Activated naive CD8-positive, alpha-beta T cell (primary cell): Measurements from ENCODE around the gene ARAP1.
A peak's percentile ranks its signal among the peaks of the same experiment; 100 is the strongest.

Experiments used
- H3K27ac Mint-ChIP-seq: one replicate; pipeline ENCODE4 v1.8.0; 2021; ENCODE audit warnings: mixed read lengths
- H3K27me3 Mint-ChIP-seq: one replicate; pipeline ENCODE4 v1.8.0; 2021; ENCODE audit warnings: mixed read lengths
- H3K36me3 Mint-ChIP-seq: one replicate; pipeline ENCODE4 v1.8.0; 2021; ENCODE audit warnings: mixed read lengths
- H3K4me1 Mint-ChIP-seq: one replicate; pipeline ENCODE4 v1.8.0; 2021; ENCODE audit warnings: low read depth, mixed read lengths
- H3K4me3 Mint-ChIP-seq: one replicate; pipeline ENCODE4 v1.8.0; 2021; ENCODE audit warnings: mild to moderate bottlenecking, mixed read lengths
- H3K9me3 Mint-ChIP-seq: one replicate; pipeline ENCODE4 v1.8.0; 2021; ENCODE audit warnings: low read depth, mixed read lengths

ARAP1 gene

GRCh38 chr11:72704783-72705265, 47.4 kb downstream of the ARAP1 start:
- no peaks in the 10 kb centered on the region for H3K9me3 Mint-ChIP-seq
- no peak overlapping the region for H3K27ac Mint-ChIP-seq
- peaks cover 2% of the 10 kb centered on the region for H3K36me3 Mint-ChIP-seq
- H3K4me3 Mint-ChIP-seq: no peak overlapping the region
- no peaks in the 10 kb centered on the region for H3K4me1 Mint-ChIP-seq
- no peaks in the 10 kb centered on the region for H3K27me3 Mint-ChIP-seq

- H3K4me1 Mint-ChIP-seq: no peaks in the 10 kb centered on the region
- no peaks in the 10 kb centered on the region for H3K27me3 Mint-ChIP-seq
- H3K9me3 Mint-ChIP-seq: no peaks in the 10 kb centered on the region
- H3K36me3 Mint-ChIP-seq: peaks cover 2% of the 10 kb centered on the region
- H3K4me3 Mint-ChIP-seq: no peak overlapping the region
- no peak overlapping the region for H3K27ac Mint-ChIP-seq
These were observed 48.0 kb downstream of the ARAP1 start for GRCh38 chr11:72704028-72704782.

GRCh38 chr11:72703267-72704008, 48.8 kb downstream of the ARAP1 start:
- Mint-ChIP-seq H3K9me3 (no peaks in the 10 kb centered on the region), H3K36me3 (peaks cover 2% of the 10 kb centered on the region), H3K4me1 (no peaks in the 10 kb centered on the region), H3K4me3 (no peak overlapping the region), H3K27ac (no peak overlapping the region), H3K27me3 (no peaks in the 10 kb centered on the region)

GRCh38 chr11:72702577-72703241, 49.5 kb downstream of the ARAP1 start:
- no peaks in the 10 kb centered on the region for H3K4me1 Mint-ChIP-seq
- no peak overlapping the region for H3K4me3 Mint-ChIP-seq
- H3K9me3 Mint-ChIP-seq: no peaks in the 10 kb centered on the region
- H3K36me3 Mint-ChIP-seq: peaks cover 2% of the 10 kb centered on the region
- no peak overlapping the region for H3K27ac Mint-ChIP-seq
- H3K27me3 Mint-ChIP-seq: no peaks in the 10 kb centered on the region

DNA sequence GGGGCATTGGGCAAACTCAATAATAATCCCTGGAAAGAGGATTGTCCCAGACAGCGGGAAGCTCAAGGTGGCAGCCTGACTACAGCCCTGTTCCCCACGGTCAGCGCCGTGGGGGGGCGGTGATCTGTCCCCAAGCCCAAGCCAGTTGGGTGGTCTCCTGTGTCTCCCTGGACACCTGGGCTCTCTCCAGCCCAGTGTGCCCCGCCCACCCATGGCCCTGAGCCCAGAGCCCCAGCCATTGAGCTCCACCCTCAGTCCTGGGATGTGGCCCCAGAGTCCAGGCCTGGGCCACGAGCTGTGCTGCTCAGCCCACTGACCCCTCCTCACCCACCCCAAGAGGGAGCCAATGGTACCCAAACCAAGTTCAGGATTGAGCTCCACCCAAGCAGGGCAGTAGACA, 50.1 kb downstream of the ARAP1 start:
- Mint-ChIP-seq H3K4me1 (no peaks in the 10 kb centered on the region), H3K4me3 (no peak overlapping the region), H3K9me3 (no peaks in the 10 kb centered on the region), H3K27ac (no peak overlapping the region), H3K27me3 (no peaks in the 10 kb centered on the region), H3K36me3 (peaks cover 2% of the 10 kb centered on the region)

GRCh38 chr11:72701466-72701865, 50.7 kb downstream of the ARAP1 start:
- Mint-ChIP-seq H3K4me1 (no peaks in the 10 kb centered on the region), H3K27me3 (no peaks in the 10 kb centered on the region), H3K36me3 (peaks cover 2% of the 10 kb centered on the region), H3K4me3 (no peak overlapping the region), H3K9me3 (no peaks in the 10 kb centered on the region), H3K27ac (no peak overlapping the region)

DNA sequence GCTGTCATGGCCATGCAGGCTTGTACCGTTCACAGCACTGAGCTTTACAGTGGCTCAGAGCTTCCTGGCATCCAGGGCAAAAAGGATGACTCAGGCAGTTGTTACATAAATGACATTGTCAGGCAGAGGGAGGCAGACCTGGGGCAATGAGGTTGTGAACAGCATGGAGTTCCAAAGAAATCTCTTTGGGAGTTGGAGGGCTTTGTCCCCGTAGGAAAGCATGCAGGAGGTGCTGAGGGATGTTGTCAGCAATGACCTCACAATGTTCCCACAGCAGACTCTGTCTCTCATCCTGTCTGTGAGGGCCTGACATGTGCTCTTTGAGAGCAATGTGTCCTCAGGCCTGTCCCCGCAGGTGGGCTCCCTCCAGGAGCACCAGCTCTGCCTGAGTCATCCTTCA, 52.1 kb downstream of the ARAP1 start:
- Mint-ChIP-seq H3K4me1 (no peaks in the 10 kb centered on the region), H3K4me3 (no peak overlapping the region), H3K36me3 (peaks cover 2% of the 10 kb centered on the region), H3K27ac (no peak overlapping the region), H3K9me3 (no peaks in the 10 kb centered on the region), H3K27me3 (no peaks in the 10 kb centered on the region)

GRCh38 chr11:72697814-72698213, 54.4 kb downstream of the ARAP1 start:
- Mint-ChIP-seq H3K4me1 (no peaks in the 10 kb centered on the region), H3K9me3 (no peaks in the 10 kb centered on the region), H3K4me3 (no peak overlapping the region), H3K27ac (no peak overlapping the region), H3K27me3 (no peaks in the 10 kb centered on the region), H3K36me3 (peaks cover 6% of the 10 kb centered on the region)

DNA sequence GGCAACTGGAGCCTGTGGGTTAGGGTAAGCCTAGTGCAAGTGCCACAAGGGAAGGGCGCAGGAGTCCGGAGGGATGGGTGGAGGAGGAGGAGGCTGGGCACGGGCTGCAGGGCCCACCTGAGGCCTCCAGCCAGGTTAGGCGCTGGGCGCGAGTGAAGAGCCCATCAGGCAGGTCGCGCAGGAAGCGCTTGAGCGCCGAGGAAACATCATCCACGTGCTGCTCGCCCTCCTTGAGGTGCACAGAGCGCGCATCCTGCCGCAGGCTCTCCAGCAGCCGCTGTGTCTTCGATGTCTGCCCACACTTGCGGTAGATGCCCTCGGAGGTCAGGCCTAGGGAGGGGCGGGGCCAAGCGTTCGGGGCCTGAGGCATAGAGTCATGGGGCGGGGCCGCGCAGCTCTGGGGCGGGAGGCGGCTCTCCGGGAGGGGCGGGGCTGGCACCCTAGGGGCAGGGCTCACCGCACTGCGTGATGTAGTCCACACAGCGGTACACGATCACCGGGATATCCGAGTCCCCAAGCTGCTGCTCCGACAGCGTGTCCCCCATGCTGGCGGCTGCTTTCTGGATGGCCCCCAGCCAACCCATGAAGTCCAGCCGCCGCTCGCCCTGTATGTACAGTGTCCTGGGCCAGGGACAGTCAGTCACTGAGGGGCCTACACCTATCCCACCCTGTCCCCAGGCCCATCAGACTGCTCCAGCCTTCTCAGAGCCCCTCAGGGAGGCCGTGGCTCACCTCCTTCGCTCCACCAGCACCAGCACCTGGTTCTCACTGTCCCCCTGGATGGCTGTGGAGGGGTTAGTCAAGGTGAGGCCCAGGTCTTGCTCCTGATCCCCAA, 55.1 kb downstream of the ARAP1 start:
- H3K9me3 Mint-ChIP-seq: no peaks in the 10 kb centered on the region
- no peaks in the 10 kb centered on the region for H3K4me1 Mint-ChIP-seq
- no peaks in the 10 kb centered on the region for H3K27me3 Mint-ChIP-seq
- H3K36me3 Mint-ChIP-seq: peaks cover 6% of the 10 kb centered on the region
- no peak overlapping the region for H3K27ac Mint-ChIP-seq
- H3K4me3 Mint-ChIP-seq: no peak overlapping the region

DNA sequence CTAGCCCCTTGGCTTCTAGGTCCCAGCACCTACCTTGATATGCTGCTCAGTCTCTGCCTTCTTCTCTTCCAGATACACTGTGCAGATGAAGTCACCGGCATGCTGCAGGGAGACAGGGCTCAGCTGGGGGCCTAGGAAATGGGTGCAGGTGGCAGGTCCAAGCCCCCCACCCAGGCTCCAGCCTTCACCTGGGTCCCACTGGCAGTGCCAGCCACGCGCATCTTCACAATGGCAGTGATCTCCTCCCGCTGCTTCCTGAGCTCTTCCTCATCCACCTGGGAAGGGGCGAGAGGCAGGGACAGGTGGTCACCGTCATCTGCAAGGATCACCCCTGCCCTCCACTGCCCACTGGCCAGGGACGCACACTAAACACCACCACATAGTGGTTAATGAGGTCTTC, 56.9 kb downstream of the ARAP1 start:
- Mint-ChIP-seq H3K27me3 (no peaks in the 10 kb centered on the region), H3K4me1 (no peaks in the 10 kb centered on the region), H3K36me3 (peaks cover 6% of the 10 kb centered on the region), H3K27ac (no peak overlapping the region), H3K9me3 (no peaks in the 10 kb centered on the region), H3K4me3 (no peak overlapping the region)

DNA sequence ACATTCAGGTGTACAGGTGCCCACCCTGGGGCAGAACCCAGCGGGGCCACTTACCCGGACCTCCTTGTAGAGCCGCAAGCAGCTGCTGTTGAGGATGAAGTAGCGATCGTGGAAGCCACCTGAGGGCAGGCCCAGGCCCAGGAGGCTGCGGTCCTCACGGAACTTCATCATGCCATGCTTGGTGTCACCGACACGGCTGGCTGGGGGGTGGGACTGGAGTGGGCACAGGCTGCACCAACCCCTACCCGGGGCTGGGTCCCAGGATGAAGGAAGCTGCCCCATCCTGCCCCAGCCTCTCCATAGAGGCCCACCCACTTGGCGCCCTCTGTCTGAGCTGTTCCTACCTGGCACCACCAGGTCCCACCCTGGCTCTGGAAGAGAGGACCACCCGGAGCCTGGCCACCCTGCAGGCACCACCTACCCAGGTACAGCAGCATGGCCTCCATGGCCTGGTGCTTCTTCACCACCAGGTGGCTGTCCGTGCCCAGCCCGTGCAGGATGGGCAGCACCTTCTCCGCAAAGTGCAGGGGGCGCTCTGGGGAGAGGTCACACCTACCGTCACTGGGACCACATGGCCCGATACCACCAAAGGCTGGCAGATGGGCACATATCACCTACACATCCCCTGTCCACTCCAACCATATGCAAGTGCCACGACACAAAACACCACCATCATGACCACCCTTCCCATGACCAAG, 58.8 kb downstream of the ARAP1 start:
- H3K9me3 Mint-ChIP-seq: no peaks in the 10 kb centered on the region
- peaks cover 2% of the 10 kb centered on the region for H3K4me1 Mint-ChIP-seq
- H3K27ac Mint-ChIP-seq: no peak overlapping the region
- H3K27me3 Mint-ChIP-seq: no peaks in the 10 kb centered on the region
- H3K4me3 Mint-ChIP-seq: no peak overlapping the region
- H3K36me3 Mint-ChIP-seq: peaks cover 6% of the 10 kb centered on the region

DNA sequence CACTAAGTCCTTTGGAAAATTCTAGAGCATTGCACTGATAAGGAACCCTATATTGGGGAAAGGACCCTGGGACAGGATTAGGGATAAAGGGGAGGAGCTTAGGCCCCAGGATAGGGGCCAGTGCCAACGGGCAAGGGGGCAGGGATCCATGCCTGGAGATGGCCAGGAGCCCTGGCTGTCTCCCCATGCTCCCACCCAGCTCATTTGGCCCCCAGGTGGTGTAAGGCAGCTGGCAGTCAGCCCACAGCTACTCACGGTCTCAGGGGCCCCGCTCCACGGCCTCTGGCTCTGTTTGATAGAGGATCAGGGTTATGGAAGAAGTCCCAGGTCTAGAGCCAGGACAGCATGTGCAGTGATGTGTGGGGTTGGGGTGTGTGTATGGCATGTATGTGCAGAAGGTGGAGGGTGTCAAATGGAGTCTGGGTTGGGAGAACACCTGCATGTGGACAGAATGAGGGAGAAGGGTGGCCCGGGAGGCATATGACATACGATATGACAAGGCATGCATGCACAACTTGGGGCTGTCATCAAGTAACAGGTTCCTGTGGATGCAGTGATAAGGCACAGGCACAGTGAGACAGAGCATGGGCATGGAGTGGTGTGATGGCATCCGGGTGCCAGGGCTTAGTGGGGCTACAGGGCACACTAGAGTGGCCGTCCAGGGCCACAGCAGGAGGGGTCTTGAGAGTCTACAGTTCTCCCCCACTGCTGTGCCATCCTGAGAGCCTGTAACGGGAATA, 59.5 kb downstream of the ARAP1 start:
- Mint-ChIP-seq H3K36me3 (peaks cover 6% of the 10 kb centered on the region), H3K4me3 (no peak overlapping the region), H3K27ac (no peak overlapping the region), H3K4me1 (peaks cover 2% of the 10 kb centered on the region), H3K27me3 (no peaks in the 10 kb centered on the region), H3K9me3 (no peaks in the 10 kb centered on the region)

DNA sequence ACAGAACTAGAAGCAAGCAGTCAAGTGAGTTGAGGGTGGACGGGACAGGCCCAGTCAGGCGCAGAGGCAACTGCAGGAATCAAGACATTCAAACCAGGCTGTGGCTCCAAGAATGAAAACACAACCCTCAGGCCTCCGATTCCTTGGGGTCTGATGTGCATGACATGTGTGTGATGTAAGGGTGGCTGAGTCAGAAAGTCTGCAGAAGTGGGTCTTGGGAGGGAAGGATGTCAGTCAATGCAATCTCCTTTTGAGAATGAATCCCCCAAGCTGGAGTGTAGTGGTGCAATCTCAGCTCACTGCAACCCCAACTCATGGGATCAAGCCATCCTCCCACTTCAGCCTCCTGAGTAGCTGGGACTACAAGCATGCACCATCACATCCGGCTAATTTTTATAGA, 62.0 kb downstream of the ARAP1 start:
- H3K36me3 Mint-ChIP-seq: peaks cover 4% of the 10 kb centered on the region
- H3K4me1 Mint-ChIP-seq: peaks cover 15% of the 10 kb centered on the region
- H3K4me3 Mint-ChIP-seq: no peak overlapping the region
- H3K27me3 Mint-ChIP-seq: no peaks in the 10 kb centered on the region
- H3K9me3 Mint-ChIP-seq: no peaks in the 10 kb centered on the region
- peak overlapping the region; percentile 35 for H3K27ac Mint-ChIP-seq
